NOMO-1 (cell line): ENCODE data around the gene KRTAP4-3.
"Not testable (repeated sequence)": the region's sequence is repeated elsewhere in the genome, so short reads cannot be mapped to it uniquely, and the experiment has no call there.

Experiments
- DNase-seq, 2 experiments: peaks; one replicate each; lab custom pipeline; 2025; ENCODE audit not compliant: unreplicated experiment in 2 of 2; lab: John Stamatoyannopoulos, UW

The KRTAP4-3 gene

DNA sequence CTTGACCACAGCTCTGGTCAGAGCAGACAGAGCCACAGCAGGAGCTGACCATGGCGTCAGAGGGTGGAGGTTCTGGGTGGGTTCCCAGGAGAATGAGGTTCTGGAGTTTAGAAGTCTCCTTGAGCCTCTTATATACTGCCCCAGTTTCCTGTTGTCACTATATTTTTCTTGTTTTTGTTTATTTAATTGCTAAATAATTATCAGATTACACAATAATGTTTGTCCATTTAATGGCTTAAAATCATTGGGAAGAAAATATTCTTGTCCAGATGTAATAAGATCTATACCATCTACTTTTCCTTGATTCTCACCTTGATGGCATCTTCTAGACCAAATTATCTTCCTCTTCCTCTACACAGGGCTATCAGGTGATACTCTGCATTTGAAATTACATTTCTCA is at the start of gene KRTAP4-3:
Gene KRTAP4-3, minus strand, starts transcription at position 101 of the 400 bp plus-strand sequence. Its CDS starts 49 bp downstream, at position 52.
- no peak for DNase-seq

- DNase-seq = no peak
Measured at GRCh38 chr17:41215681-41216080, 47.7 kb upstream of the KRTAP4-3 start.

- DNase-seq = no peak
Measured at GRCh38 chr17:41212524-41213169, 44.6 kb upstream of the KRTAP4-3 start.

- no peak for DNase-seq
Measured at GRCh38 chr17:41211845-41212466, 43.9 kb upstream of the KRTAP4-3 start.

DNA sequence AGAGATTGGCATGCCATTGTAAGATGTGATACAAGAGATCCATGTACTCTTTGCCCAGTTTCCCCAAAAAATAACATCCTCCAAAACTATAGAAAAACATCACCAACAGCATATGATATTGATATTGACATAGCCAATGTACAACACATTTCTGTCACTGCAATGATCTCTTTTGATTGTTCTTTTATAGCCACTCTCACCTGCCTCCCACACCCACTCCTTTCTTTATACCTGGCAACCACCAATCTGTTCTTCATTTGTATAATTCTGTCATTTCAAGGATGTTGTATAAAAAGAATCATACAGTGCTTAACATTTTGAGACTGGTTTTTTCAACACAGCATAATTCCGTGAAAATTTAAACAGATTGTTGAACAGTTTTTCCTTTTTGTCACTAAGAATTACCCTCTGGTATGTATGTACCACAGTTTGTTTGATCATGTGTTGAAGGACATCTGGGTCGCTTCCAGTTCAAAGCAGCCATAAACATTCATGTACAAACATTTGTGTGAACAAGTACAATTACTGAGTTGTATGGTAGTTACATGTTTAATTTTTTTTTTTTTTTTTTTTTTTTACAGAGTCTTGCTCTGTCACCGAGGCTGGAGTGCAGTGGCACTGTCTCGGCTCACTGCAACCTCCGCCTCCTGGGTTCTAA is 31.5 kb upstream of the KRTAP4-3 start:
- DNase-seq = no peak

DNA sequence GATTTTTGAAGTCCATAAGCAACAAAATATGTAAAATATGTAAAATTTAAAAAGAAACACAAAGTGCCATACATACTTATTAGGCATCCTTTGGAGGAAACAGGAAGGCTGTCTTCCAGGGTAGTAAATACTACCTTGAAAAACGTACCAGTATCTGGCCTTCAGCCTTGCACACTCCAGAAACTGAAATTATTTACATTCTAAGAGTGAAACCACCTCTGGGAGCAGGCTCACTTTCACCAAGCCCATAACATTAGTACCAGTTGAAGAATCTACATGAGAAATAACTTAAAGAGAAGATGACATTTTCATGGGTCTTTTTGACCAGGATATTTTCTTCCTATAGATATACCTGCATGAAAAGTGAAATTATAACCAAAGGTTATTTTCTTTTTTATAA is 28.0 kb upstream of the KRTAP4-3 start:
- DNase-seq = no peak

- no peak for DNase-seq
Measured at GRCh38 chr17:41190328-41190727, 22.3 kb upstream of the KRTAP4-3 start.

GRCh38 chr17:41189837-41190318 is 21.9 kb upstream of the KRTAP4-3 start, which contains the start of gene KRTAP9-1:
Gene KRTAP9-1 (plus strand): TSS chr17:41189887. CDS start chr17:41189887, 0 bp downstream.
- not testable (repeated sequence) for DNase-seq

- DNase-seq = no peak
Measured at GRCh38 chr17:41186872-41187271, 18.9 kb upstream of the KRTAP4-3 start.

GRCh38 chr17:41185001-41185400 is 17.0 kb upstream of the KRTAP4-3 start:
- no peak for DNase-seq

DNA sequence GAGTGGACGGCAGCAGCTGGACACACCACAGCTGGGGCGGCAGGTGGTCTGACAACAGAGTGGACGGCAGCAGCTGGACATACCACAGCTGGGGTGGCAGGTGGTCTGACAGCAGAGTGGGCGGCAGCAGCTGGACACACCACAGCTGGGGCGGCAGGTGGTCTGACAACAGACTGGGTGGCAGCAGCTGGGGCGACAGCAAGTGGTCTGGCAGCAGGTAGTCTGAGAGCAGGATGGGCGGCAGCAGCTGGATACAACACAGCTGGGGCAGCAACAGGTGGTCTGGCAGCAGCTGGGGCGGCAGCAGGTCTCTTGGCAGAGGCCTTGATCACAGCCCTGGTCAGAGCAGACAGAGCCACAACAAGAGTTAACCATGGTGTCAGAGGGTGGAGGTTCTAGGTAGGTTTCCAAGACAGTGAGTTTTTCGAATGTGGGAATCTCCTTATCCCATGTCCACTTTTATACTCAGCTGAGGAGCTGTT is 16.5 kb upstream of the KRTAP4-3 start, which contains the start of gene KRTAP4-1:
Gene KRTAP4-1, minus strand, starts transcription at position 432 of the 482 bp plus-strand sequence. Its CDS starts 57 bp downstream, at position 375.
- DNase-seq = no peak

GRCh38 chr17:41178843-41179616 is 11.0 kb upstream of the KRTAP4-3 start:
- no peak for DNase-seq

- no peak for DNase-seq
Measured at GRCh38 chr17:41178341-41178740, 10.3 kb upstream of the KRTAP4-3 start.

- no peak for DNase-seq
Measured at GRCh38 chr17:41177727-41178271, 9.8 kb upstream of the KRTAP4-3 start, which contains the start of gene KRTAP4-2. Gene KRTAP4-2 (minus strand): TSS chr17:41178221. CDS start chr17:41178164, 57 bp downstream.

DNA sequence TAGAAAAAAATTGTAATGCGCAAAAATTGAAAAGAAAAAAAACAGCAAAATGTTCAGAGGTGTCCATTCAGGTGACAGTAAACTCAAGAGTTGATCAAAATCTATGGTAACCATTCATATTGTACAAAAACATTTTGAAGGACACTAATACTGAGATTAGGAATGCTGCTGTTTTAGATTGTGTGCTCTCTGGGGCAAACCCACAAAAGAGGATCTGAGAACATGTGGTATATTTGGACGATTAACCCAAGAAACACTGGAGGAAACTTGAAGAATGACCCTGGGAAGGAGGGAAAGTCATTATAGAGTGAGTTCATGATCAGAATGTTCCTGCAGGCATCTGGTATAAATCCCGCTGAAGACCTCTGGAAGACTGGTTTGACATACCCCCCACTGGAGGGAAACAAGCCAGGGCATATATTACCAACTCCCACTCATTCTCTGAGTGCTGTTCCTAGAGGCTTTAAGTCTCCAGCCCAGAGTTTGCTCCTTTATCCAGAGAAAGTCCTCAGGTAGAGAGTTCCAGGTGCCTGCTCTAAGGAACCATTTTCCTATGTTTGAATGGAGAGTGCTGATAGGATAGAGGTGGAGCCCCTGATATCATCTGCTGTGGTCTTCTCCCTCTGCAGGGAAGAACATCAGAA is 8.8 kb upstream of the KRTAP4-3 start:
- DNase-seq = peak; percentile 1 to 63

- no peak for DNase-seq
Measured at GRCh38 chr17:41171886-41172285, 3.9 kb upstream of the KRTAP4-3 start.

GRCh38 chr17:41167561-41167960 is 460 bp downstream of the KRTAP4-3 start:
- no peak for DNase-seq

- no peak for DNase-seq
Measured at GRCh38 chr17:41163828-41164227, 4.2 kb downstream of the KRTAP4-3 start.

- DNase-seq = no peak
Measured at GRCh38 chr17:41160648-41161047, 7.4 kb downstream of the KRTAP4-3 start, which contains the start of gene KRTAP4-4. Gene KRTAP4-4 (minus strand): TSS chr17:41160748. CDS start chr17:41160691, 57 bp downstream.

GRCh38 chr17:41160190-41160589 is 7.8 kb downstream of the KRTAP4-3 start:
- DNase-seq = not testable (repeated sequence)
